HCT116 (cell line): Measurements from ENCODE around the gene PPP6C. TPM values are rescaled to one million over a fixed set of nuclear protein-coding genes. Genes with fewer than 3 reads are reported as not detected.

Source experiments
- ATAC-seq: fragments of 200-7000 bp; cut with Tn5 transposase; 2 replicates; pipeline ENCODE4 v1.9.1; 2020; ENCODE audit warnings: mild to moderate bottlenecking, moderate library complexity
- BruUV-seq: library from RNA; stranded (reverse); fragments of 400-500 nt; replicated peaks from 2 replicates; lab custom pipeline; 2021; lab: Mats Ljungman, UMichigan
- CTCF ChIA-PET: fragments of 300-600 bp; sonication (Branson Sonifier 250); formaldehyde crosslinking; loops from one replicate; lab custom pipeline; 2021; ENCODE audit warnings: antibody characterized with exemption; lab: Charles Lee
- POLR2A ChIA-PET: fragments of 300-600, 350-600 bp; sonication (Branson Sonifier 250); formaldehyde crosslinking; loops from one replicate; lab custom pipeline; 2021; ENCODE audit warnings: antibody characterized with exemption; lab: Charles Lee
- RAD21 ChIA-PET, 2 experiments: fragments of 300-600 bp; sonication (Branson Sonifier 250); formaldehyde crosslinking; loops; one replicate each; lab custom pipeline; 2023; ENCODE audit warnings: low total read pairs in 2 of 2; ENCODE audit not compliant: uncharacterized antibody in 2 of 2, unreplicated experiment in 2 of 2, low non-redundant PET in 1 of 2; lab: Charles Lee
- DNase-seq: peaks from one replicate; pipeline ENCODE4 v3.0.0-alpha.2; 2010; ENCODE audit warnings: low read depth, low spot score
- H2AFZ ChIP-seq: fragments of 200-600 bp; shearing (Covaris generic), sonication (generic); 2 replicates; pipeline ENCODE4 v1.6.1; 2017; ENCODE audit warnings: low read depth, mixed run types, mixed read lengths, antibody characterized with exemption, low read length; ENCODE audit not compliant: poor library complexity, severe bottlenecking
- H3K27ac ChIP-seq: 2 replicates; pipeline ENCODE4 v1.5.1; 2012; ENCODE audit warnings: low read depth, low read length
- H3K27me3 ChIP-seq: fragments of 200-600 bp; sonication (generic); 2 replicates; pipeline ENCODE4 v1.6.1; 2016; ENCODE audit warnings: mixed run types, low read length, mixed read lengths; ENCODE audit not compliant: insufficient read depth
- H3K36me3 ChIP-seq, 2 experiments: fragments of 200-500 bp in 1 of 2; fragments of 200-600 bp in 1 of 2; sonication (Bioruptor generic) in 1 of 2; sonication (generic) in 1 of 2; 2 replicates each; pipeline versions ENCODE4 v1.5.1 to v1.6.1; 2014 to 2016; ENCODE audit warnings: low read length in 2 of 2, inconsistent platforms in 1 of 2, mixed read lengths in 1 of 2, mixed run types in 1 of 2; ENCODE audit not compliant: insufficient read depth in 2 of 2, control insufficient read depth in 1 of 2
- H3K4me1 ChIP-seq, 2 experiments: fragments of 200-600 bp in 1 of 2; sonication (generic) in 1 of 2; 2 replicates each; pipeline versions ENCODE4 v1.5.1 to v1.6.1; 2012 to 2017; ENCODE audit warnings: low read length in 2 of 2, inconsistent platforms in 1 of 2, mild to moderate bottlenecking in 1 of 2, mixed read lengths in 1 of 2, mixed run types in 1 of 2, moderate library complexity in 1 of 2; ENCODE audit not compliant: insufficient read depth in 2 of 2, control insufficient read depth in 1 of 2
- H3K4me2 ChIP-seq: fragments of 200-600 bp; sonication (generic); 2 replicates; pipeline ENCODE4 v1.6.1; 2017; ENCODE audit warnings: mixed run types, low read length, mixed read lengths
- H3K4me3 ChIP-seq, 2 experiments: fragments of 200-600 bp in 1 of 2; sonication (generic) in 1 of 2; replicated peaks in 1 of 2; 2 replicates each; pipeline ENCODE4 v1.5.1; 2011 to 2016; ENCODE audit warnings: low read length in 2 of 2, control low read depth in 1 of 2, low read depth in 1 of 2, mild to moderate bottlenecking in 1 of 2, mixed read lengths in 1 of 2, mixed run types in 1 of 2
- H3K79me2 ChIP-seq: fragments of 200-600 bp; sonication (generic); 2 replicates; pipeline ENCODE4 v1.6.1; 2017; ENCODE audit warnings: mild to moderate bottlenecking, mixed run types, low read length, moderate library complexity, mixed read lengths; ENCODE audit not compliant: insufficient read depth
- H3K9ac ChIP-seq: fragments of 200-600 bp; sonication (generic); 2 replicates; pipeline ENCODE4 v1.6.1; 2016; ENCODE audit warnings: low read length, mixed read lengths
- H3K9me2 ChIP-seq: fragments of 200-600 bp; sonication (generic), shearing (Covaris generic); 2 replicates; pipeline ENCODE4 v1.6.1; 2017; ENCODE audit warnings: mixed run types, mild to moderate bottlenecking, moderate library complexity; ENCODE audit not compliant: insufficient read depth
- H3K9me3 ChIP-seq, 2 experiments: fragments of 200-500 bp in 1 of 2; fragments of 200-600 bp in 1 of 2; sonication (Bioruptor generic) in 1 of 2; sonication (generic) in 1 of 2; 2 replicates each; pipeline ENCODE4 v1.6.1; 2014 to 2017; ENCODE audit warnings: low read length in 2 of 2, mixed read lengths in 2 of 2, inconsistent platforms in 1 of 2, low read depth in 1 of 2, mild to moderate bottlenecking in 1 of 2, mixed run types in 1 of 2, moderate library complexity in 1 of 2; ENCODE audit not compliant: control insufficient read depth in 1 of 2, insufficient read depth in 1 of 2
- H4K20me1 ChIP-seq: fragments of 200-600 bp; sonication (generic), shearing (Covaris generic); 2 replicates; pipeline ENCODE4 v1.6.1; 2017; ENCODE audit warnings: mixed run types, mild to moderate bottlenecking, moderate library complexity; ENCODE audit not compliant: insufficient read depth
- EGR1 ChIP-seq: IDR thresholded peaks from 2 replicates; pipeline ENCODE4 v1.6.1; 2012; ENCODE audit warnings: low read depth
- ELF1 ChIP-seq: IDR thresholded peaks from 2 replicates; pipeline ENCODE4 v1.6.1; 2012; ENCODE audit warnings: low read depth, borderline replicate concordance
- FOSL1 ChIP-seq: IDR thresholded peaks from 2 replicates; pipeline ENCODE4 v1.6.1; 2012; ENCODE audit warnings: low read depth
- JUND ChIP-seq: IDR thresholded peaks from 2 replicates; pipeline ENCODE4 v1.6.1; 2012
- POLR2A ChIP-seq: IDR thresholded peaks from 2 replicates; pipeline ENCODE4 v1.7.0; 2011; ENCODE audit warnings: borderline replicate concordance; ENCODE audit not compliant: insufficient read depth, insufficient read length; ENCODE audit errors: extremely low read depth
- POLR2AphosphoS5 ChIP-seq: IDR thresholded peaks from 2 replicates; pipeline ENCODE4 v1.6.1; 2011; ENCODE audit warnings: mild to moderate bottlenecking, low read depth, low read length, moderate library complexity
- SIN3A ChIP-seq: IDR thresholded peaks from 2 replicates; pipeline ENCODE4 v1.6.1; 2012; ENCODE audit warnings: low read depth
- SRF ChIP-seq: IDR thresholded peaks from 2 replicates; pipeline ENCODE4 v1.6.1; 2012; ENCODE audit warnings: low read depth
- TCF7L2 ChIP-seq: IDR thresholded peaks from 2 replicates; pipeline ENCODE4 v1.7.0; 2011; ENCODE audit warnings: borderline replicate concordance, inconsistent platforms; ENCODE audit not compliant: insufficient read depth, insufficient read length; ENCODE audit errors: extremely low read depth
- YY1 ChIP-seq: IDR thresholded peaks from 2 replicates; pipeline ENCODE4 v1.6.1; 2011; ENCODE audit warnings: low read length, low read depth, moderate library complexity, mild to moderate bottlenecking; ENCODE audit not compliant: insufficient replicate concordance; ENCODE audit errors: extremely low read depth
- ZNF274 ChIP-seq: fragments of 200-500 bp; sonication (Bioruptor generic); IDR thresholded peaks from 2 replicates; pipeline ENCODE4 v1.6.1; 2014; ENCODE audit warnings: mild to moderate bottlenecking, low read depth, low read length, inconsistent platforms
- intact Hi-C: fragments of 100-400 bp; cut with micrococcal nuclease; formaldehyde crosslinking; loops from 2 replicates; pipeline ENCODE4 v1.10.0; 2022
- total RNA-seq: library from RNA; stranded (reverse); gene quantifications from one replicate; pipeline ENCODE4 v1.2.1, GENCODE V29; 2021; ENCODE audit not compliant: unreplicated experiment
- TF ChIP-seq, protein P1 (sequence below): IDR thresholded peaks from 2 replicates; pipeline ENCODE4 v1.6.1; 2012; ENCODE audit warnings: low read depth
- TF ChIP-seq, protein P2 (sequence below): IDR thresholded peaks from 2 replicates; pipeline ENCODE4 v1.6.1; 2012
- TF ChIP-seq, protein P3 (sequence below), 3 experiments: fragments of 200-600 bp in 1 of 3; sonication (generic) in 1 of 3; IDR thresholded peaks in 2 of 3; conservative IDR thresholded peaks in 1 of 3; 2 replicates each; pipeline ENCODE4 v1.5.1; 2012 to 2017; ENCODE audit warnings: low read depth in 2 of 3, low read length in 2 of 3, antibody characterized with exemption in 1 of 3, borderline replicate concordance in 1 of 3, control low read depth in 1 of 3, mild to moderate bottlenecking in 1 of 3, mixed read lengths in 1 of 3, mixed run types in 1 of 3, moderate library complexity in 1 of 3; ENCODE audit not compliant: insufficient read depth in 1 of 3

PPP6C gene
- total RNA-seq, 1 experiment from 2014 or later, result 35.4 TPM

DNA sequence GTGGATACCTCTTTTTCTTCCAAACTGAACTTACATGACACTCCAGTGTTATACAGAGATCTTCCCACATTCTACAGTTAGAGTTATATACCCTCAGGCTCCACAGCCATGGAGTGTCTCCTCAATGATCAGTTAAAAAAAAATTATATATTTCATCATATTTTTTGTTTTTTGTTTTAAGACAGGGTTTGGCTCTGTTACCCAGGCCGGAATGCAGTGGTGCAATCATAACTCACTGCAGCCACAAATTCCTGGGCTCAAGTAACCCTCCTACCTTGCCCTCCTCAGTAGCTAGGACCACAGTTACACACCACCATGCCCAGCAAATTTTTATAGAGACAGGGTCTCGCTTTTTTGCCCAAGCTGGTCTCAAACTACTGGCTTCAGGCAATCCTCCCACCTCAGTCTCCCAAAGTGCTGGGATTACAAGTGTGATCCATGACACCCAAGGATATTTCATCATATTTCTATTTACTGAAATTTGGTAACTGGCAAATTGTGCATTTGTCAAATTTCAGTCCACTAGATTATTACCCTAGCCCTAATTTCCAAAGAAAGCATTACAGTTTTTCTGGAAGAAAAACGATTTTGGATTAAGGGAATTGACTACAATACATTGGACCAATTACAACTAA lies 28.2 kb downstream of the PPP6C start:
- DNase-seq, result no peak
- H2AFZ ChIP-seq, result no peak overlapping the region
- no peak overlapping the region for H3K4me3 ChIP-seq
- H3K79me2 ChIP-seq, result peaks cover 40% of the 10 kb centered on the region
- no peaks in the 10 kb centered on the region for H3K9me3 ChIP-seq
- no peak for ATAC-seq
- no TSS peak for BruUV-seq
- H3K9me2 ChIP-seq, result no peaks in the 10 kb centered on the region
- no peak overlapping the region for H3K27ac ChIP-seq
- H4K20me1 ChIP-seq, result no peaks in the 10 kb centered on the region
- H3K4me2 ChIP-seq, result no peak overlapping the region
- no peaks in the 10 kb centered on the region; a peak in 1 of 4 replicates for H3K36me3 ChIP-seq
- no peak for TF ChIP-seq POLR2A
- RAD21 ChIA-PET, result no interaction called here
- H3K27me3 ChIP-seq, result no peaks in the 10 kb centered on the region
- intact Hi-C loops, result no loop called here
- peaks cover 0 to 20% of the 10 kb centered on the region in 2 experiments; a peak in 2 of 4 replicates for H3K4me1 ChIP-seq
- POLR2A ChIA-PET, result interaction anchor here (1.2 kb wide), 1 partner anchor 80 kb away, joined by 3 read pairs; the partner anchor contains the start of gene HSPA5
- no peak overlapping the region for H3K9ac ChIP-seq
- CTCF ChIA-PET, result no interaction called here

DNA sequence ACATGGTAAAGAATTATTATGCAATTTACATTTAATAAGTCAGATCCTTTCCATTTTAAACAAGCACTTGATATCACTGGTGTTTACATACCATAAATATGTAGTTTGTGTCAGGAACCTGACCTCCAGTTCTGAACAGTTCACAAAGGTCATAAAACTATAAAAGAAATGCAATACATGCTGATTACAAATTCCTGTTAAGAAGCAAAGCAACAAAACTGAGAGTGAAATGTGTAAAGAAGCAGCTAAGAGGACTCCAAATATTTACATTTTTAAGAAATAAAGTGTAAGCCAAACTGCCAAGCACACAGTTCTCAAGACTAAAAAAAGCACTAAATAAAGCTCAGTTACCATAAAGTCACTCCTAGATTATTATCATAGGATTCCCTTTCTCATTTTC lies 28.9 kb downstream of the PPP6C start:
- Histone ChIP-seq H3K9me2 (no peaks in the 10 kb centered on the region), H3K27me3 (no peaks in the 10 kb centered on the region), H3K4me1 (peaks cover 0 to 14% of the 10 kb centered on the region in 2 experiments; a peak in 2 of 4 replicates), H3K4me2 (no peak overlapping the region), H2AFZ (no peak overlapping the region), H4K20me1 (no peaks in the 10 kb centered on the region), H3K9ac (no peak overlapping the region), H3K27ac (no peak overlapping the region), H3K4me3 (no peak overlapping the region), H3K9me3 (no peaks in the 10 kb centered on the region), H3K79me2 (peaks cover 34% of the 10 kb centered on the region), H3K36me3 (no peaks in the 10 kb centered on the region; a peak in 1 of 4 replicates)
- no TSS peak for BruUV-seq
- ChIA-PET RAD21 (no interaction called here), POLR2A (interaction anchor here (1.2 kb wide), 1 partner anchor 81 kb away, joined by 3 read pairs; the partner anchor contains the start of gene HSPA5), CTCF (no interaction called here)
- intact Hi-C loops, result no loop called here
- DNase-seq (no peak), ATAC-seq (no peak)
- TF ChIP-seq ELF1 (no peak), ZNF274 (no peak), SRF (no peak), JUND (no peak), POLR2AphosphoS5 (no peak), YY1 (no peak), EGR1 (no peak), POLR2A (no peak), TCF7L2 (no peak), SIN3A (no peak), FOSL1 (no peak)
- TF ChIP-seq, protein P1, sequence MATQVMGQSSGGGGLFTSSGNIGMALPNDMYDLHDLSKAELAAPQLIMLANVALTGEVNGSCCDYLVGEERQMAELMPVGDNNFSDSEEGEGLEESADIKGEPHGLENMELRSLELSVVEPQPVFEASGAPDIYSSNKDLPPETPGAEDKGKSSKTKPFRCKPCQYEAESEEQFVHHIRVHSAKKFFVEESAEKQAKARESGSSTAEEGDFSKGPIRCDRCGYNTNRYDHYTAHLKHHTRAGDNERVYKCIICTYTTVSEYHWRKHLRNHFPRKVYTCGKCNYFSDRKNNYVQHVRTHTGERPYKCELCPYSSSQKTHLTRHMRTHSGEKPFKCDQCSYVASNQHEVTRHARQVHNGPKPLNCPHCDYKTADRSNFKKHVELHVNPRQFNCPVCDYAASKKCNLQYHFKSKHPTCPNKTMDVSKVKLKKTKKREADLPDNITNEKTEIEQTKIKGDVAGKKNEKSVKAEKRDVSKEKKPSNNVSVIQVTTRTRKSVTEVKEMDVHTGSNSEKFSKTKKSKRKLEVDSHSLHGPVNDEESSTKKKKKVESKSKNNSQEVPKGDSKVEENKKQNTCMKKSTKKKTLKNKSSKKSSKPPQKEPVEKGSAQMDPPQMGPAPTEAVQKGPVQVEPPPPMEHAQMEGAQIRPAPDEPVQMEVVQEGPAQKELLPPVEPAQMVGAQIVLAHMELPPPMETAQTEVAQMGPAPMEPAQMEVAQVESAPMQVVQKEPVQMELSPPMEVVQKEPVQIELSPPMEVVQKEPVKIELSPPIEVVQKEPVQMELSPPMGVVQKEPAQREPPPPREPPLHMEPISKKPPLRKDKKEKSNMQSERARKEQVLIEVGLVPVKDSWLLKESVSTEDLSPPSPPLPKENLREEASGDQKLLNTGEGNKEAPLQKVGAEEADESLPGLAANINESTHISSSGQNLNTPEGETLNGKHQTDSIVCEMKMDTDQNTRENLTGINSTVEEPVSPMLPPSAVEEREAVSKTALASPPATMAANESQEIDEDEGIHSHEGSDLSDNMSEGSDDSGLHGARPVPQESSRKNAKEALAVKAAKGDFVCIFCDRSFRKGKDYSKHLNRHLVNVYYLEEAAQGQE, result no peak
- TF ChIP-seq, protein P2, sequence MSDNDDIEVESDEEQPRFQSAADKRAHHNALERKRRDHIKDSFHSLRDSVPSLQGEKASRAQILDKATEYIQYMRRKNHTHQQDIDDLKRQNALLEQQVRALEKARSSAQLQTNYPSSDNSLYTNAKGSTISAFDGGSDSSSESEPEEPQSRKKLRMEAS, result no peak
- TF ChIP-seq, protein P3, sequence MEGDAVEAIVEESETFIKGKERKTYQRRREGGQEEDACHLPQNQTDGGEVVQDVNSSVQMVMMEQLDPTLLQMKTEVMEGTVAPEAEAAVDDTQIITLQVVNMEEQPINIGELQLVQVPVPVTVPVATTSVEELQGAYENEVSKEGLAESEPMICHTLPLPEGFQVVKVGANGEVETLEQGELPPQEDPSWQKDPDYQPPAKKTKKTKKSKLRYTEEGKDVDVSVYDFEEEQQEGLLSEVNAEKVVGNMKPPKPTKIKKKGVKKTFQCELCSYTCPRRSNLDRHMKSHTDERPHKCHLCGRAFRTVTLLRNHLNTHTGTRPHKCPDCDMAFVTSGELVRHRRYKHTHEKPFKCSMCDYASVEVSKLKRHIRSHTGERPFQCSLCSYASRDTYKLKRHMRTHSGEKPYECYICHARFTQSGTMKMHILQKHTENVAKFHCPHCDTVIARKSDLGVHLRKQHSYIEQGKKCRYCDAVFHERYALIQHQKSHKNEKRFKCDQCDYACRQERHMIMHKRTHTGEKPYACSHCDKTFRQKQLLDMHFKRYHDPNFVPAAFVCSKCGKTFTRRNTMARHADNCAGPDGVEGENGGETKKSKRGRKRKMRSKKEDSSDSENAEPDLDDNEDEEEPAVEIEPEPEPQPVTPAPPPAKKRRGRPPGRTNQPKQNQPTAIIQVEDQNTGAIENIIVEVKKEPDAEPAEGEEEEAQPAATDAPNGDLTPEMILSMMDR (IDR thresholded peaks at IDR 0.05 in 2 of 3, conservative IDR thresholded peaks at IDR 0.05 in 1 of 3; ENCODE audit: borderline replicate concordance in 1 of 3, insufficient read depth in 1 of 3, low read depth in 2 of 3, low read length in 2 of 3), result no peak
